IgD-negative memory B cell (primary cell): ENCODE data around the gene C2CD2. TPM values are rescaled to one million over a fixed set of nuclear protein-coding genes. Genes with fewer than 3 reads are reported as not detected.
A peak's percentile ranks its signal among the peaks of the same experiment; 100 is the strongest.

Experiments used
- H3K27ac Mint-ChIP-seq, 3 donors: one replicate each; pipeline ENCODE4 v1.8.0; 2020 to 2022; ENCODE audit warnings: mild to moderate bottlenecking in 3 of 3, mixed read lengths in 3 of 3, moderate library complexity in 1 of 3
- H3K27me3 Mint-ChIP-seq: one replicate; pipeline ENCODE4 v1.8.0; 2021; ENCODE audit warnings: mixed read lengths
- H3K36me3 Mint-ChIP-seq: one replicate; pipeline ENCODE4 v1.8.0; 2020; ENCODE audit warnings: mild to moderate bottlenecking, mixed read lengths
- H3K4me1 Mint-ChIP-seq, 3 donors: one replicate each; pipeline ENCODE4 v1.8.0; 2020 to 2022; ENCODE audit warnings: mixed read lengths in 3 of 3, mild to moderate bottlenecking in 1 of 3
- H3K4me3 Mint-ChIP-seq, 4 donors: one replicate each; pipeline ENCODE4 v1.8.0; 2020 to 2022; ENCODE audit warnings: mild to moderate bottlenecking in 4 of 4, mixed read lengths in 4 of 4, moderate library complexity in 3 of 4
- H3K9me3 Mint-ChIP-seq, 3 donors: one replicate each; pipeline ENCODE4 v1.8.0; 2020 to 2021; ENCODE audit warnings: mixed read lengths in 3 of 3, mild to moderate bottlenecking in 1 of 3
- polyA plus RNA-seq: library from polyadenylated mRNA; unstranded; fragments of 300-500 nt; fragmentation: Illumina TruSeq; gene quantifications from one replicate; pipeline ENCODE4 v1.2.3, GENCODE V29; 2021

Gene C2CD2
- polyA plus RNA-seq, 1 donor from 2014 or later, result 3.5 TPM

DNA sequence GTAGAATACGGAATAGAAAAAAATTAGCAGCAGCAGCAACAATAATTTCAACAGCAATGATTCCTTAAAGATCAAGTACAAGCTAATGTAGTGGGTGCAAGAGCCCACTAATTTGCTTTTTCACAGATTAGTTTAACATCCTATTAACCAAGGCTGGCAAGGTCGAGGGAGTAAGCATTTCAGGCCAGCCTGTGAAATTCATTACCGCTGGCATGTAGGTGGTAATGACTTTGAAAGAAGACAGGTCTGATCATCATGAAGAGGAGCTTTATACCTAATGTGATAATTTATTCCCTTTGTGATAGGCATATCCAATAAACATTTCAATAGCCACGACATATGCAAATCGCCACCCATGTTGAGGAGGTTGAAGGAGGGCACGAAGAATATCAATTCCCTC lies 63.5 kb downstream of the C2CD2 start:
- no peaks in the 10 kb centered on the region for H3K36me3 Mint-ChIP-seq
- peaks cover 1% of the 10 kb centered on the region for H3K27me3 Mint-ChIP-seq

DNA sequence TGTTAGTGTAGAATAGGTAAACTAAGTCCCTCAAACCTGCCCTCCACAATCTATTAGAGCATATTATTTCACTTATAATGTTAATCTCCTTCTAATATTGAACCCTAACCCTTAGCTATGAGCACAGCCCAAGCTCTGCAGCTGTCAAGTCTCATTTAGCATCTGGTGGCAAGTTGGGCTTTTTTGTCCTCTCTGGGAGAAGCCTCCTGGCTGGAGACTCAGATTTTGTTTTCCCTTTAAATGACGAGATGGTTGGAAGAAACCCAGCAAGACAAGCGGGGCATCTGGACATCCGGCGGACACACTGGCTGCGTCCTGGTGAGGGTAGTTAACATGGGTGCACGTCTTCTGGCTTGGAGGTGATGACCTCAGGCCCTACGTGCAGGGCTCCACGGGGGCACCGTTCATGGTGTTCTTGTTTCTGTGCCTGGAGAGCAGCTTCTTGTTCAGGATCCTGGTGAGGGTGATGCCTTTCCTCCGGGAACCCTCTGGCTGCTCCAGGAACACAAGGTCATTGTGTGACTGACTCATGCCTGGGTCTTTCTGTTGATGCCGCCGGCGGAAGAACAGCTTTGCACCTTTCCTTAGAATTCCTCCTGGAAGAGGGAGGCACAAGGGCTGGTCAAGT lies 65.0 kb downstream of the C2CD2 start:
- H3K4me1 Mint-ChIP-seq, result peaks cover 3 to 7% (median 5%) of the 10 kb centered on the region in 3 donors

More for the DNA sequence above, 63.5 kb downstream of the C2CD2 start:
- Mint-ChIP-seq H3K9me3 (no peaks in the 10 kb centered on the region), H3K4me3 (no peak overlapping the region), H3K27ac (peak overlapping the region in 1 of 3 donors; percentile 31), H3K4me1 (peaks cover 3 to 6% (median 4%) of the 10 kb centered on the region in 3 donors)

DNA sequence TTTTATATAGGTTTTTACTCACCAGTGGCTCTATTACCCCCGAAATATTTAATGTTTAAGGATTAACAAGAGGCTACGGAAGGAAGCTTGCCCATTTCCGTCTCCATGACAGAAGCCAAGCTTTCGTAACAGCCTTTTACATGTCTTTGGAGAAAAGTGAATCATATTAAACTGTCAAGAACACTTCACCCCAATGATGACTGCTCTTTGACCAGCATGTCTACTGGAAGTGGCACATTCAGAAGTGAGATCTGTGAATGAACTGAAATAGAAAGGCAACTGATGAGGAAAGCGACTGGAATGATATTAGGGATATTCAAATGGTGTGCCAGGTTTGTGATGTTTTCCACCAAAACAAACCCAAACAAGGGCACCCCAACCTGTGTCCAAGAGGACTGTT lies 66.2 kb downstream of the C2CD2 start:
- H3K36me3 Mint-ChIP-seq, result no peaks in the 10 kb centered on the region
- peaks cover 3% of the 10 kb centered on the region for H3K27me3 Mint-ChIP-seq
- no peaks in the 10 kb centered on the region for H3K9me3 Mint-ChIP-seq
- peaks cover 3 to 7% (median 5%) of the 10 kb centered on the region in 3 donors for H3K4me1 Mint-ChIP-seq
- H3K4me3 Mint-ChIP-seq, result no peak overlapping the region
- no peak overlapping the region for H3K27ac Mint-ChIP-seq

More for the DNA sequence above, 65.0 kb downstream of the C2CD2 start:
- Mint-ChIP-seq H3K36me3 (no peaks in the 10 kb centered on the region), H3K9me3 (no peaks in the 10 kb centered on the region), H3K27ac (no peak overlapping the region), H3K27me3 (peaks cover 3% of the 10 kb centered on the region), H3K4me3 (no peak overlapping the region)

DNA sequence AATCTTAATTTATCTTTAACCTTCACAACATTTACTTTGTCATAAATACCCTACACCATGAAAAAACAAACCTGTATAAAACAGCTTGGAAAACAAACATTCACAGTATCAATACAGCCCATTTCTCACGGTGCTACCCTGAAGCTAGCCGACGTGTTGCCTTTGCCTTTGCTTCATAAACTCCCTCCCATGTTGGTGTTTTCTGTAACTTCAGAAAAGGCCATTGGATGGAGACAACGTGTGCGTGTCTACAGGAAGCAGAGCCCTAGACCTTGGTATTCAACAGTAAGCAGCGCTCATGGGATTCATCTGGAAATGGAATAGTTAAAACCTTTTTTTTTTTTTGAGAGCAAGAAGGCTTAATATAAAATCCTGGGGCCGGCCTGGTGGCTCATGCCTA lies 67.5 kb downstream of the C2CD2 start:
- no peaks in the 10 kb centered on the region for H3K36me3 Mint-ChIP-seq
- H3K27me3 Mint-ChIP-seq, result peaks cover 3% of the 10 kb centered on the region
- peaks cover 3 to 7% (median 5%) of the 10 kb centered on the region in 3 donors for H3K4me1 Mint-ChIP-seq
- no peaks in the 10 kb centered on the region for H3K9me3 Mint-ChIP-seq
- H3K27ac Mint-ChIP-seq, result no peak overlapping the region
- H3K4me3 Mint-ChIP-seq, result no peak overlapping the region

DNA sequence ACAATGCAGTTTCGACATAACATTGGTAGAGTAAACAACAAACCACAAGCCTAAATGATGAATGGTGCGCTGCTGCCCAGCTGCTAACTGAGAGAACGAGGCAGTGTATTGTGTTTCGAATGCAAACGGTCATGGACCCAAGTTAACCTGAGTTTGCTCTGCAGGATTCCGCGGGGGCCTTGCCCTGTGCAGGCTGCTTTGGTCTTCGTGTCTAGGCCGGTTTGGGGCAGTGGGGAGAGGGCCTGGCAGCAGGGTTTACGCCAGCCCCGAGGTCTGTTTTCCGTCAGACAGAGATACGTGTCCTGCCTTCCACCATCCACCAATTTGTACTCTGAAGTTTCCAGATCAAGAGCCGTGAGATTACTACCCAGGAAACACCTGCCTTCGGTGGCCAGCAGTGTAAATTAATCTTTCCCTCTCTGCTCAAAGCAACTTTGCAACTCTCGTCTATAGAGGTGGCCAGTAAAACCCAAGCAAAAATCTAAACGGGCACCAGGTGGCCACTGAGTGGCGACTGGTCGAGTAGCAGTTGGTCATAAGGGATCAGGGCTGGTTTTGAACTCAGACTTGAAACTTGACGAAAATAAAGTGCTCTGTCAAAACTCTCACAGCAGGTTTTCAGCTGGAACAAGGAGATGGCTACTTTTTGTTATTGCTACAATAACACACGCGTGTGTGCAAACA lies 68.3 kb downstream of the C2CD2 start:
- no peak overlapping the region for H3K27ac Mint-ChIP-seq
- peak overlapping the region in 2 of 4 donors; percentile 68 to 71 for H3K4me3 Mint-ChIP-seq
- H3K36me3 Mint-ChIP-seq, result no peaks in the 10 kb centered on the region
- H3K27me3 Mint-ChIP-seq, result peaks cover 3% of the 10 kb centered on the region
- peaks cover 3 to 7% (median 5%) of the 10 kb centered on the region in 3 donors for H3K4me1 Mint-ChIP-seq
- no peaks in the 10 kb centered on the region for H3K9me3 Mint-ChIP-seq

DNA sequence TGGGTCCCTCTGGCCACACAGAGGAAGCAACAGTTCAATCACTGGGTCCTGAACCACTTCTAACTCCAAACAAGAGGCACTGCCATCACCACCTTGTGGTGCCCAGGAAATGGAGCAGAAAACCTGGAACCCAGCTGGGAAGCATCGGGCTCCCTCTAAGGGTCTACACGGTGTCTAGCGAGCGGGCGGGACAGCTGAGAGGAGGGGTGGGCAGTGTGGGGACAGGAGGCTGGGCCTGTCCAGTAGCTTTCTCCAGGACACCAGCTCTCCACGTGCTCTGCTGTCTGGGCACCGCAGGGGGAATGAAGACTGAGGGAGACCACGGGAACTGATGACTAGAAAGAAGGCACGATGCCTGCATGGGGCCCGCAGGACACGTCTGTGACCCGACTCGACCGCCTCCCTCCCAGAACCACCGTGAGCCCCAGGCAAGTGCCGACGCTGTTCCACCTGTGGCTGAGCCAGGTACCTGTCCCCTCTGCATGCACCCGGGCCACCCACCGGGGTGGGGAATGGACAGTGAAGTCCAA lies 69.3 kb downstream of the C2CD2 start:
- Mint-ChIP-seq H3K27me3 (peaks cover 3% of the 10 kb centered on the region), H3K4me1 (peaks cover 7 to 12% (median 9%) of the 10 kb centered on the region in 3 donors), H3K9me3 (no peaks in the 10 kb centered on the region), H3K4me3 (peak overlapping the region in 1 of 4 donors; percentile 34), H3K27ac (peak overlapping the region in 1 of 3 donors; percentile 95), H3K36me3 (no peaks in the 10 kb centered on the region)

DNA sequence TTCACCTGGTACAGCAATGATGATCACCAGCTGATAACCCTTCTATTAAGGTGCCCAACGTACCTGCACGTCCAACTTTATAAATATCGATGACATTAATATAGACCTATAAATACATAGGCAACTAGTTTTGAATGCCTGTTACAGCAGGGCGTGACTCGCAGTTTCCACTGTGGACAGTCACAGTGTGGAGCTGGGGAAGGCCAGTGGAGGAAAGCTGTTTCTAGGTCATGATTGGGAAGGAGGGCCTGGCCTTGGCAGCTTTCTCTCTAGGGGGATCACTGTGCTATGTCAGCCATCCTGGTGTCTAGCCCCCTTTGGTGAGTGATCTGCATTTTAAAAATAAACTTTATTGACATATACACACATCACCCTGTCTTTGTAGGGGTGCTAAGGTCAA lies 70.2 kb downstream of the C2CD2 start:
- H3K27me3 Mint-ChIP-seq, result peaks cover 3% of the 10 kb centered on the region

DNA sequence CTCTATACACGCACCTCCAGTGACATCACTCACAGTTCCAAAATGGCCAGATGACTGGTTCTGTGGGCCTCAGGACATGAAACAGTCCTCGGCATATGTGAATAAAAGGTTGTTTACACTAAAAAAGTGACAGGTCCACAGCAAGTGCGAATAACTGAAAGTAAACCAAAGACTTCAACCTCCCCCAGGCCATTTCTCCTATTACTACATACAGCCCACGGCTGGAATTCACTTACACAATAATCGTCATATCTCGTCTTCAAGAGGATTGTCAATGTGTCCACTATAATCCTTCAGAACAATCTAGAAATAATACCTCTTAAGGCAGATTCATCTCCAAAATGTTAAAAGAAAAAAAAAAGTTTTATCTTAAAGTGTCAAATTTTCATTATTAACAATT lies 72.8 kb downstream of the C2CD2 start:
- Mint-ChIP-seq H3K27me3 (peaks cover 3% of the 10 kb centered on the region), H3K4me3 (peak overlapping the region in 2 of 4 donors; percentile 63 to 85), H3K27ac (peak overlapping the region in 1 of 3 donors; percentile 71), H3K9me3 (no peaks in the 10 kb centered on the region), H3K36me3 (no peaks in the 10 kb centered on the region), H3K4me1 (peaks cover 19 to 26% (median 21%) of the 10 kb centered on the region in 3 donors)

More for the DNA sequence above, 70.2 kb downstream of the C2CD2 start:
- Mint-ChIP-seq H3K4me3 (no peak overlapping the region), H3K36me3 (no peaks in the 10 kb centered on the region), H3K4me1 (peaks cover 7 to 12% (median 9%) of the 10 kb centered on the region in 3 donors), H3K9me3 (no peaks in the 10 kb centered on the region), H3K27ac (no peak overlapping the region)

DNA sequence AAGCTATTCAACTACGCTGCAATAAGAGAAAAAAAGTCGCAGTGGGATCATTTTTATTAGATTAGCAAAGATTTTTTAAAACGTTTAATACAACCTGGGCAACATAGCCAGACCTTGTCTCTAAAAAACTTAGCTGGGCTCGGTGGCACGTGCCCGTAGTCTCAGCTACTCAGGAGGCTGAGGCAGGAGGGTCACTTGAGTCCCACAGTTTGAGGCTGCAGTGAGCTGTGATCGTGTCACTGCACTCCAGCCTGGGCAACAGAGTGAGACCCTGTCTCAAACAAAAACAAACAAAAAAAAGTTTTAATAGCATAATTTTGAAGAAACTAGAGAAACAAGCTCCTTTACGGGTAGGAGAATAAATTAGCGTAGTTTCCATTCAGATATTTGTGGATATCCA lies 73.7 kb downstream of the C2CD2 start:
- H3K9me3 Mint-ChIP-seq, result no peaks in the 10 kb centered on the region
- H3K27me3 Mint-ChIP-seq, result no peaks in the 10 kb centered on the region
- peak overlapping the region; percentile 85 to 94 (median 90) for H3K4me3 Mint-ChIP-seq
- H3K27ac Mint-ChIP-seq, result peak overlapping the region; percentile 87 to 91 (median 88)
- H3K36me3 Mint-ChIP-seq, result peaks cover 4% of the 10 kb centered on the region
- H3K4me1 Mint-ChIP-seq, result peaks cover 22 to 28% (median 23%) of the 10 kb centered on the region in 3 donors

DNA sequence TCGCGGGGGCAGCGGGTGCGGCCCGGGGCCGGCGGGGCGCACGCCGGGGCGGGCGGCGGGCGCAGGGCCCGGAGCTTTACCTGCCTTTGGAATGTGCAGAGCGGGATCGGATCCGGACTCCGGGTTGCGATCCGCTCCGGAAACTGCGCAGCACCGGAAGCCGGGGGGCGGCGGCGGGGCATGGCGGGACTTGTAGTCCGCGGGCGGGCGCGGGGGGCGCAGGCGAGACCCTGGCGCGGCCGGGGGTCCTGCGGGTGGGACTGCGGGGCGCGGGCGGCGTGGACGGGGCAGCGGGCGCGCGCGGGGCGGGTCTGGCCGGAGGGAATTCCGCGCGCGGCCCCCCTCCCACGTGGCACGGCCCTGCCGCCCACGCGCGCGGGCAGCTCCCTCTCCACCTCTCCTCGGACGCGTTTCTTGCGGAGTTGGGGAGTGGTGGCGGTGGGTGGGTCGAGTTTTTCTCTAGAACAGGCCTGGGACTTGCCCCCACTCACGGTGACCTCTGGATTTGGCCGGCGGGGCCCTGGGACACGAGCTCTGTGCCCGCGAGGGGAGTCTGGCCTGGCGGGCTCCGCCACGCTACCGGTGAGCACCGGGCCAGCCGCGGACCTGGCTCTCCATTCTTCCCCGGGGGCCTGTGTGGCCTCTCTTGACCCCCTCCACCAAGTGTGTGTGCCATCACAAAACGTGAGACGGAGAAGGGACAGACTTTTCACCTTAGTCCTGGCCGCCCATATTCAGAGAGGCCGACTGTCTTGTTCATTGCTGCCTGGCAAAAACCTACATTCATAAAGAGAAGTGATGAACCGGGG lies 74.4 kb downstream of the C2CD2 start, which contains the start of gene PRDM15:
PRDM15 (minus strand) TSS at position 155 of the 809 bp plus-strand sequence. CDS start 18,981 bp downstream, outside the sequence.
- H3K4me1 Mint-ChIP-seq, result peaks cover 22 to 31% (median 25%) of the 10 kb centered on the region in 3 donors
- H3K27ac Mint-ChIP-seq, result peak within 1 kb of the TSS; percentile 88 to 96 (median 96)
- H3K27me3 Mint-ChIP-seq, result no peaks in the 10 kb centered on the region
- H3K4me3 Mint-ChIP-seq, result peak within 1 kb of the TSS; percentile 88 to 97 (median 94)
- H3K36me3 Mint-ChIP-seq, result peaks cover 4% of the 10 kb centered on the region
- H3K9me3 Mint-ChIP-seq, result no peaks in the 10 kb centered on the region

DNA sequence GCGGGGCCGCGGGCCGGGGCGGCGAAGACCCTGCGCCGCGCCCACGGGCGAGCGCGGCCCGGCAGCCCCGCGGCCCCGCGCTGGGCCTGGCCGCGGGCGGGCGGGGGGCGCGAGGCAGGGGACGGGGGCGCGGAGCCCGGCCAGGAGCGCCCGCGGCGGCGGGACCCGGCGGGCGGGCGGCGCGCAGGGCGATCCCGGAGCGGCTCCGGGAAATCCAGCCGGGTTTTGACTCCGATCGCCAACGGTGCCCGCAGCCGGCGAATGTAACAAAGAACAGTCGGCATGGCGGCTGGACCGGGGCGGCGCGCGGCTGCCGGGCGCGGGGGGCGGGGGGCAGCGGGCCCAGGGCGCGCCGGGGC lies 75.0 kb downstream of the C2CD2 start:
- Mint-ChIP-seq H3K4me3 (peak overlapping the region; percentile 54 to 97 (median 70)), H3K36me3 (peaks cover 4% of the 10 kb centered on the region), H3K27ac (no peak overlapping the region), H3K4me1 (peaks cover 22 to 31% (median 25%) of the 10 kb centered on the region in 3 donors), H3K9me3 (no peaks in the 10 kb centered on the region), H3K27me3 (no peaks in the 10 kb centered on the region)

DNA sequence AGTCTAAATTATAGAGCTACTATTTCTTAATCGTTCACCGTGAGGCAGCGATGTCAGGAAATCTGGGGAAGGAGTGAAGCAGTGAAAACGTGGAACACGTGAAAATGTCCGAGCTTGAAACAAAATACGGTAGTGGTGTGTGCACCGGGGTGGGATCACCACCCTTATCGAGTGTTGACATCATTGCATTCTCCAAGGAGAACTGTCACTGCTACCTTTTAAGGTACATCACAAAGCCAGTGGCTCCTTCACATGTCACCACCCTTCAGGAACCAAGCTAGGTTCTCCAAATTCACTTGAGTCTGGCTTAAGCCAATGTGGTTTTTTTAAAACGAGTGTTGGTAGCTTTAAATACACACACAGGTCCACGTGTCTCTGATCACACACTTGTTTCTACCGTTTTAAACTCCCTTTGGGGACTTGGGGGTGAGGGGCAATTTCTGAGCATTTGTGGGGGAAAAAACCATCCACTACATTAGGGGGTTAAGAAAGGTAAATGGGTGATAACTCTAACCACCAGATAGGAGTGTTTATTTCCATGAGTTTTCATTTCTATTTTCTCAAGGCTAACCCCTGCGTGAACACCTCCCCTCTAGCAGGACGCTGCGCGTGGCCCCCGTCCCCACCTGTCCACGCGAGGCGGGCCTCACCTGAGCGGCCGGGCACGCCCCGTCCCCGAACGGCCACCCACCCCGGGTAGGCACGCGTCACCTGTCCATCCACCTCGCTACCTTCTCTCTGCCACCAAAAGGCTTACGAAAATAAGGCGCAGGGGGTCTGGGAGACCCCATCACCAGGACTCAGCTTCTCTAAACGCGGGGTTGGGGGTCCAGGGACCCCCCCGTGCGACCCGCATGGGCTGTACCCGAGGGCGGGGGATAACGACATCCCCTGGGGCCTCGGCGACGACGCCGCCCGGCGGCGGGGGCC lies 75.7 kb downstream of the C2CD2 start:
- Mint-ChIP-seq H3K36me3 (peaks cover 4% of the 10 kb centered on the region), H3K9me3 (no peaks in the 10 kb centered on the region), H3K4me3 (peak overlapping the region; percentile 87 to 97 (median 92)), H3K4me1 (peaks cover 22 to 33% (median 25%) of the 10 kb centered on the region in 3 donors), H3K27ac (peak overlapping the region; percentile 86 to 96 (median 96)), H3K27me3 (no peaks in the 10 kb centered on the region)

DNA sequence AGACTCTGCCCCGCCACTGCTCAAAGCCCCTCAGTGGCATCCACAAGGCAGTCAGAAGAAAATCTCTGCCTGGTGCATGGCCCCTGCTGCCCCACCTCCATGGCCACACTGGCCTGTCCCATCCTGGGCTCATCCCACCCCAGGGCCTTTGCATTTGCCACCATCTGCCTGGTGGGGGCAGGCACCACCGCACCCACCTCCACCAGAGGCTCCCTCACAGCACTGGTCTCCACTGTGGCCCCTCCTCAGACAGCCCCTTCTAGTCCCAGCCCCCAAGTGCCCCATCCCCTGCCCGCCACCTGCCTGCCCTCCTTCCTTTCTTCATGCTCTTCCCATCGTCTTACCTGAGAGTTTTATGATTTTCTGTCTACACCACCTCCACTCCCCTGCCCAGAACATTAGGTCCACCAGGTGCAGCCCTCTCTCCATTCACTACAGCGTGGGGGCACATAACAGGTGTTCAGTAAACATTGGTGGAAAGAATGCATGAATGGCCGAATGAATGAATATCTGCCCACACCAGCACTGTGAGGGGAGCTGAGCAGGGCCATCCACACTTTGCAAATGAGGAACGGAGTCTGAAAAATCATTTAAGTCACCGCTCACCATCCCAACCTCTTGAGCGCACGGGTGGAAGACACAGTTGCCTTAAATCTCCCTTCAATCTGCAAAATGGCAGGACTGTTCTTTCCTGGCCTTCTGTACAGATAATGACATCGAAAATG lies 76.7 kb downstream of the C2CD2 start:
- Mint-ChIP-seq H3K27ac (peak overlapping the region; percentile 3 to 96 (median 21)), H3K9me3 (no peaks in the 10 kb centered on the region), H3K36me3 (peaks cover 7% of the 10 kb centered on the region), H3K4me1 (peaks cover 22 to 33% (median 25%) of the 10 kb centered on the region in 3 donors), H3K4me3 (peak overlapping the region; percentile 87 to 97 (median 92)), H3K27me3 (no peaks in the 10 kb centered on the region)
